Panc1 (cell line): ENCODE results near the gene EFCAB10. TPM values are rescaled to one million over a fixed set of nuclear protein-coding genes. Genes with fewer than 3 reads are reported as not detected.

Source experiments
- ATAC-seq: fragments of 200-7000 bp; cut with Tn5 transposase; 2 replicates; pipeline ENCODE4 v1.9.1; 2020; ENCODE audit warnings: mild to moderate bottlenecking, moderate library complexity
- BruUV-seq: library from RNA; stranded (reverse); fragments of 400-500 nt; replicated peaks from 2 replicates; lab custom pipeline; 2021; lab: Mats Ljungman, UMichigan
- CTCF ChIA-PET: fragments of 300-600 bp; sonication (Branson Sonifier 250); formaldehyde crosslinking; loops from one replicate; lab custom pipeline; 2022; ENCODE audit warnings: antibody characterized with exemption; lab: Charles Lee
- POLR2A ChIA-PET: fragments of 300-600 bp; sonication (Branson Sonifier 250); formaldehyde crosslinking; loops from one replicate; lab custom pipeline; 2022; ENCODE audit warnings: antibody characterized with exemption; lab: Charles Lee
- DNase-seq: peaks from one replicate; pipeline ENCODE4 v3.0.0-alpha.2; 2010; ENCODE audit warnings: low read depth, low spot score
- H3K27ac ChIP-seq: 2 replicates; pipeline ENCODE4 v1.5.1; 2011; ENCODE audit warnings: mild to moderate bottlenecking, low read length, inconsistent platforms
- H3K27me3 ChIP-seq: fragments of 200-500 bp; sonication (Bioruptor generic); 2 replicates; pipeline ENCODE4 v1.6.0; 2014; ENCODE audit warnings: low read length, inconsistent platforms; ENCODE audit not compliant: control insufficient read depth, insufficient read depth
- H3K36me3 ChIP-seq: fragments of 200-500 bp; sonication (Bioruptor generic); 2 replicates; pipeline ENCODE4 v1.5.1; 2014; ENCODE audit warnings: inconsistent platforms, mild to moderate bottlenecking, low read length, moderate library complexity; ENCODE audit not compliant: control insufficient read depth, insufficient read depth
- H3K4me1 ChIP-seq: 2 replicates; pipeline ENCODE4 v1.5.1; 2011; ENCODE audit warnings: inconsistent platforms, mild to moderate bottlenecking, low read length, moderate library complexity; ENCODE audit not compliant: control insufficient read depth, insufficient read depth
- H3K4me3 ChIP-seq, 2 experiments: 2 replicates each; pipeline ENCODE4 v1.5.1; 2011 to 2012; ENCODE audit warnings: low read depth in 2 of 2, low read length in 2 of 2, mild to moderate bottlenecking in 2 of 2, inconsistent platforms in 1 of 2, moderate library complexity in 1 of 2
- H3K9me3 ChIP-seq: fragments of 200-500 bp; sonication (Bioruptor generic); 2 replicates; pipeline ENCODE4 v1.5.1; 2014; ENCODE audit warnings: low read depth, mild to moderate bottlenecking, inconsistent platforms, low read length, moderate library complexity; ENCODE audit not compliant: control insufficient read depth, insufficient read depth
- CTCF ChIP-seq: fragments of 450-650 bp; IDR thresholded peaks from 2 replicates; pipeline ENCODE4 v1.5.1; 2017; ENCODE audit warnings: mild to moderate bottlenecking
- POLR2AphosphoS5 ChIP-seq: IDR thresholded peaks from 2 replicates; pipeline ENCODE4 v1.6.1; 2012; ENCODE audit warnings: mild to moderate bottlenecking, low read depth, low read length, moderate library complexity
- REST ChIP-seq, 2 experiments: IDR thresholded peaks; 2 replicates each; pipeline ENCODE4 v1.6.1; 2011 to 2012; ENCODE audit warnings: low read depth in 2 of 2, control low read depth in 1 of 2, low read length in 1 of 2, mild to moderate bottlenecking in 1 of 2, moderate library complexity in 1 of 2; ENCODE audit not compliant: insufficient read depth in 1 of 2
- SIN3A ChIP-seq: IDR thresholded peaks from 2 replicates; pipeline ENCODE4 v1.6.1; 2012; ENCODE audit warnings: low read depth, mild to moderate bottlenecking, low read length, moderate library complexity, borderline replicate concordance; ENCODE audit not compliant: insufficient read depth
- TCF7L2 ChIP-seq: IDR thresholded peaks from 2 replicates; pipeline ENCODE4 v1.6.1; 2011; ENCODE audit warnings: mild to moderate bottlenecking, low read depth, low read length, inconsistent platforms
- in situ Hi-C: cut with HindIII; loops from 2 replicates; pipeline ENCODE4 v1.10.0; 2016; ENCODE audit warnings: low sequenced_read_pairs, low pct_unique_long_range_greater_than_20kb
- intact Hi-C: fragments of 100-400 bp; cut with micrococcal nuclease; formaldehyde crosslinking; loops from one replicate; pipeline ENCODE4 v1.10.0; 2022; ENCODE audit not compliant: unreplicated experiment
- total RNA-seq: library from RNA; stranded (reverse); gene quantifications from one replicate; pipeline ENCODE4 v1.2.1, GENCODE V29; 2021; ENCODE audit not compliant: unreplicated experiment

Gene EFCAB10
- total RNA-seq, 1 experiment from 2014 or later: not detected

GRCh38 chr7:105583061-105583460 is 1.8 kb upstream of the EFCAB10 start:
- BruUV-seq: no TSS peak
- Histone ChIP-seq H3K4me1 (peaks cover 8% of the 10 kb centered on the region; the same call in 1 of the 2 replicates), H3K27me3 (no peaks in the 10 kb centered on the region), H3K4me3 (no peak overlapping the region), H3K36me3 (no peaks in the 10 kb centered on the region), H3K27ac (no peak overlapping the region), H3K9me3 (no peaks in the 10 kb centered on the region)
- ATAC-seq (no peak), DNase-seq (no peak)
- CTCF ChIA-PET: interaction anchor here (0.6 kb wide), 1 partner anchor 9 kb away, joined by 9 read pairs; no protein-coding TSS in a partner anchor
- in situ Hi-C loops: no loop called here
- TF ChIP-seq REST (IDR thresholded peaks at IDR 0.05; ENCODE audit: insufficient read depth in 1 of 2, low read depth in 2 of 2, low read length in 1 of 2) (no peak), POLR2AphosphoS5 (no peak), SIN3A (no peak), TCF7L2 (no peak), CTCF (no peak)
- intact Hi-C loops: no loop called here
- POLR2A ChIA-PET: no interaction called here

GRCh38 chr7:105580022-105580740 is 1.1 kb downstream of the EFCAB10 start:
- DNase-seq (no peak), ATAC-seq (peak; percentile 52; the same call in 1 of the 2 replicates)
- ChIA-PET POLR2A (interaction anchor here (0.7 kb wide), 1 partner anchor 13 kb away, joined by 3 read pairs; no protein-coding TSS in a partner anchor), CTCF (no interaction called here)
- Histone ChIP-seq H3K4me1 (peaks cover 8% of the 10 kb centered on the region; the same call in 1 of the 2 replicates), H3K9me3 (no peaks in the 10 kb centered on the region), H3K27ac (no peak overlapping the region), H3K27me3 (no peaks in the 10 kb centered on the region), H3K4me3 (peak overlapping the region in 1 of 2 experiments; percentile 18; a peak in 1 of 4 replicates), H3K36me3 (no peaks in the 10 kb centered on the region)
- no TSS peak for BruUV-seq
- intact Hi-C loops (no loop called here), in situ Hi-C loops (no loop called here)
- peak; percentile 86 for TF ChIP-seq CTCF
- TF ChIP-seq TCF7L2: no peak
